SH-SY5Y (cell line): Measurements from ENCODE around the gene CD59.

Source experiments
- GATA2 ChIP-seq: IDR thresholded peaks from 2 replicates; pipeline ENCODE4 v1.6.1; 2011; ENCODE audit warnings: mild to moderate bottlenecking, low read depth, low read length
- GATA3 ChIP-seq: IDR thresholded peaks from 2 replicates; pipeline ENCODE4 v1.6.1; 2011; ENCODE audit warnings: low read depth, mild to moderate bottlenecking, low read length, moderate library complexity

GRCh38 chr11:33703788-33704187, 32.4 kb downstream of the CD59 start:
- TF ChIP-seq GATA2 (no peak), GATA3 (no peak)
